Stimulated activated CD8-positive, alpha-beta memory T cell treated with anti-CD3 and anti-CD28 coated beads, Interleukin-12 subunit alpha, Interleukin-12 subunit beta, amount 100 ng/mL, for 1 hour (primary cell): ENCODE measurements around the gene VRK3.
"Not testable (repeated sequence)": the region's sequence is repeated elsewhere in the genome, so short reads cannot be mapped to it uniquely, and the experiment has no call there.

ENCODE experiments used
- DNase-seq: peaks from one replicate; pipeline ENCODE4 v3.0.0-alpha.2; 2020; ENCODE audit warnings: low read depth

VRK3 gene

GRCh38 chr19:49954933-49955332 is 70.2 kb downstream of the VRK3 start:
- DNase-seq: no peak

- no peak for DNase-seq
These were observed 70.9 kb downstream of the VRK3 start for GRCh38 chr19:49954092-49954829.

DNA sequence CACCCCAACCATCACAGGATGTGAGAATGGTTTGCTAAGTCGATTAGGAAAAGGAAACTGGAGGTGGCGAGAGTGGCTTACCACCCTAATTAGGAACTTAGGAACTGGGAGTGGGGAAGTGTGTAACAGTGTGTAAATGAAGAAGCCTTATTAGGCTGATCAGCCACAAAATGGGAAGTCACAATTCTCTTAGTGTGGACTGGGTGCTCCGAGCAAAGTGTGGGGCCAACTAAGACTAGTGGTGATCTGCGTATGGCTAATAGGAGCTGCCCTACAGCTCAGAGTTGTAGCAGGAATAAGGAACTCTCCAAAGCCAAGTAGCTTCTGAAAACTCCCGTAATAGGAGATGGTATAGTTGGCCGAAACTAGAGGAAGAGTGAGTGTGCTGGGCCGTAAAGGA is 71.8 kb downstream of the VRK3 start:
- no peak for DNase-seq

GRCh38 chr19:49952906-49953305 is 72.3 kb downstream of the VRK3 start:
- no peak for DNase-seq

DNA sequence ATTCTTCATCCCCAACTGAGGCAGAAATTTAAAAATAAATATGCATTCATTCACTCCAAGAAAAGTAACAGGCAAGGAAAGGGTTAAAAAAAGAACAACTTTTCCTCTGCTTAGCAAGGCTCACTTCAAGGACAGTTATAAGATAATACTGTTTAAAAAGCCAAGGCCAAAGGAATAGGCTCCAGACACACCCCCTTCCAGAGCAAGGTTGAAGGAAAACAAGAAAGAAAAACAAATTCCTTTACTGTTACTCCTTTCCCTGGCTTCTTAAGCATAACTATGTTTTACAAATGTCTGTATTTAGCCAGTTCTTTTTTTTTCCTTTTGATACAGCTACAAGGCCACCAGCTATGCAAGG is 72.7 kb downstream of the VRK3 start:
- DNase-seq: no peak

- DNase-seq: no peak
These were observed 73.2 kb downstream of the VRK3 start for GRCh38 chr19:49951806-49952478.

- no peak for DNase-seq
These were observed 74.1 kb downstream of the VRK3 start for GRCh38 chr19:49950956-49951526.

DNA sequence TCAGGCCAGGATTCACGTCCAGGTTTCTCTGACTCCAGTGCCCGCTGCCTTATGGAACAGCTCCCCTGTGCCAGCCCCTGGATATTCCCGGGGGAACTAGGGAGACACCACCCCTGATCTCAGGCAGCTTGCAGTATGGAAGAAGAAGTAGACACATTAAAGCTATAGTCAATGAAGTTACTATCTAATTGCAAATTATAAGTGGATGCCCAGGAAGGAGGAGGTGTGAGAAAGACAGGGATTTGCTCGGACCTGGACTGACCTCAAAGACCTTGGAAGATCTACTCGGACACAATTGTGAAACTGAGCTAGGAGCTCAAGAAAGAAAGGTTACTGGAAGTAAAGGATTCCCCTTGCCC is 74.6 kb downstream of the VRK3 start:
- DNase-seq: no peak

- DNase-seq: no peak
These were observed 75.2 kb downstream of the VRK3 start for GRCh38 chr19:49949742-49950589.

GRCh38 chr19:49946415-49946814 is 78.8 kb downstream of the VRK3 start:
- no peak for DNase-seq

- DNase-seq: not testable (repeated sequence)
These were observed 80.6 kb downstream of the VRK3 start for GRCh38 chr19:49944567-49944966.

DNA sequence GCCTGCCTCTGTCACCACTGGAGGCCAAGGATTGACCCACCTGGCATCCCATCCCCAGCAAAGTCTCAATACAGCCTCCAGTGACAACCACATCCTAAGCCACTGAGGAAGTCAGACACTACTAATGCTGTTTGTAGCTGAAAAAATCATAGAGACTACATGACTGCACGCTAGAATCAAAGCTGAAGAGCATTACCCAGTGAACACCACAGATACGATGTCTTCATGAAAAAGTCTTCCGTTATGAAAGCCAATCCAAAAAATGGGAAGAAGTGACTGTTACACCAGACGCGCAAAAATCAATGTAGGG is 84.7 kb downstream of the VRK3 start:
- no peak for DNase-seq

- no peak for DNase-seq
These were observed 85.3 kb downstream of the VRK3 start for GRCh38 chr19:49939721-49940481.

GRCh38 chr19:49938662-49939061 is 86.5 kb downstream of the VRK3 start:
- no peak for DNase-seq

DNA sequence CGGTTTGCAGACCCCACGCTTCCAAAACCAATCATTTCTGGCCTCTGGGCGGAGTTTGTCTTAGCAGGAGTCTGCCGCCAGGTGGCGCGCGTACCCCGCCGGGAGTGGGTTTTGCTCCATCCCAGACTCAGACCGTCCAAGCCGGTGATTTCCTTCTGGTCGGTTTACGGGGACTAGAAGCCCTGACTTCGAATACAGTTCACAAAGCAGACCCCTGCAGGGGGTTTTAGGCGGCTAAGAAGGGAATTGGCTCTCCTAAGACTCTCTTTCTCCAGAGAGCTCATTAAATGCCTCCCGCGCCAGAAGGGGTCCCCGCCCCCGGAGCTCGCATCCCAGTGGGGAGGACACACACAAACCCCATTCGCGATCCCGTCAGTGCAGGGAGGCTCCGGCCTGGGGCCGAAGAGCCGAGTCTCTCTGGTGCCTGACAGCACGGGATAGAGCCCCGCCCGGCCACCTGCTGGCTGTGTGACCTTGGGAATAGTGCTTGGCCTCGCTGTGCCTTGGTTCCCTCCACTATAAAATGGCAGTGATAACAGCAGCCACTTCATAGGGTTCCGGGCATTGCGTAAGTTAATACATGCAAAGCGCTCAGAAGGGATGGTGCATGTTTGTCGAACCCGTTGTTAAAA is 87.3 kb downstream of the VRK3 start:
- peak; percentile 65 for DNase-seq

DNA sequence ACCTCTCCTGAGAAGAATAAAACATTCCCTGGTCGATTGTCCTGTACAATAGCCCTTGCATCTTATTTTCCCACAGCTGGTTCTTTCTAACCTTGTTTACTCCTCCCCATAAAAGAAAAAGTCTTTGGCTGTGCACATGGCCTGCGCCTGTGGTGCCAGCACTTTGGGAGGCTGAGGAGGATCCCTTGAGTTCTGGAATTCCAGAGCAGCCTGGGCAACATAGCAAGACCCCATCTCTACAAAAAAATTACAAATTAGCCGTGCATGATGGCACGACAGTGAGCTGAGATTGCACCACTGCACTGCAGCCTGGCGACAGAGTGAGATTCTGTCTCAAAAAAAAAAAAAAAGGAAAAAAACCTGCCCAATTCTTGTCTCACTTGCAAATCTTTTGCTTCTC is 88.6 kb downstream of the VRK3 start:
- DNase-seq: no peak

DNA sequence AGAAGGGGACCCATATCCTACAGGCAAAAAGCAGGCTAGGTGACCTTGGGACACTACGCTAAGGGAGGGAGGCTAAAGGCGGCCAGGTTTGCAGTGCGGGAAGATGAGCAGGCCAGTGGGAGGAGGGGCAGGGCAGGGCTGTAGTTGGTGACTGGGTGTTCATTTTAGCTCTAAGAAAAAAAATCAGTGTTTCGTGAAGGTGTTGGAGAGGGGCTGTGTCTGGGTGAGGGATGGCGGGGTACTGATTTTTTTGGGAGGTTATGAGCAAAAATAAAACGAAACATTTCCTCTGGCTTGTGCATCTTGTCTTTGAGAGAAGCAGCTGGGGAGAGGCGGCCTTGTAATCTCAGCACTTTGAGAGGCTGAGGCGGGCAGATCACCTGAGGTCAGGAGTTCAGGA is 91.5 kb downstream of the VRK3 start:
- DNase-seq: no peak

DNA sequence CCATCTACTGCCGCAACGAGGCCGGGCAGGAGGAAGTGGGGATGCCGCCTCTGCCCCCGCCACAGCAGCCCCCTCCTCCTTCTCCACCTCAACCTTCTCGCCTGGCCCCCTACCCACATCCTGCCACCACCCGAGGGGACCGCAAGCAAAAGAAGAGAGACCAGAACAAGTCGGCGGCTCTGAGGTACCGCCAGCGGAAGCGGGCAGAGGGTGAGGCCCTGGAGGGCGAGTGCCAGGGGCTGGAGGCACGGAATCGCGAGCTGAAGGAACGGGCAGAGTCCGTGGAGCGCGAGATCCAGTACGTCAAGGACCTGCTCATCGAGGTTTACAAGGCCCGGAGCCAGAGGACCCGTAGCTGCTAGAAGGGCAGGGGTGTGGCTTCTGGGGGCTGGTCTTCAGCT is 92.4 kb downstream of the VRK3 start:
- no peak for DNase-seq

DNA sequence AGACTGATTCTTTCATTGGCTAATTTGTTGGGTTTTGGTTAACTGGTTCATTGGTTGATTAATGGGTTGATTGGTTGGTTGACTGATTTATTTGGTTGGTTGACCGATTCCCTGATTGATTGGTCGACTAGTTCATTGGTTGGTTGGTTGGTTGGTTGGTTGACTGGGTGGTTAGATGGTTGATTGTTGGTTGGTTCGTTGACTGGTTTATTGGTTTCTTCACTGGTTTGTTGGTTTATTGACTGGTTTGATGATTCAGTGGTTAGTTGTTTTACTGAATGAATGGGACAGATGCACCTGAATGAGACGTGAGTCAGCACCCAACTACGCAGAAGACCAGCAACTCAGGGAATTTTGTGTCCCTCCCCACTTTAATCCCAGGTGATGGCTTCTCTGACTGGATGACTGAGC is 93.1 kb downstream of the VRK3 start:
- DNase-seq: no peak

DNA sequence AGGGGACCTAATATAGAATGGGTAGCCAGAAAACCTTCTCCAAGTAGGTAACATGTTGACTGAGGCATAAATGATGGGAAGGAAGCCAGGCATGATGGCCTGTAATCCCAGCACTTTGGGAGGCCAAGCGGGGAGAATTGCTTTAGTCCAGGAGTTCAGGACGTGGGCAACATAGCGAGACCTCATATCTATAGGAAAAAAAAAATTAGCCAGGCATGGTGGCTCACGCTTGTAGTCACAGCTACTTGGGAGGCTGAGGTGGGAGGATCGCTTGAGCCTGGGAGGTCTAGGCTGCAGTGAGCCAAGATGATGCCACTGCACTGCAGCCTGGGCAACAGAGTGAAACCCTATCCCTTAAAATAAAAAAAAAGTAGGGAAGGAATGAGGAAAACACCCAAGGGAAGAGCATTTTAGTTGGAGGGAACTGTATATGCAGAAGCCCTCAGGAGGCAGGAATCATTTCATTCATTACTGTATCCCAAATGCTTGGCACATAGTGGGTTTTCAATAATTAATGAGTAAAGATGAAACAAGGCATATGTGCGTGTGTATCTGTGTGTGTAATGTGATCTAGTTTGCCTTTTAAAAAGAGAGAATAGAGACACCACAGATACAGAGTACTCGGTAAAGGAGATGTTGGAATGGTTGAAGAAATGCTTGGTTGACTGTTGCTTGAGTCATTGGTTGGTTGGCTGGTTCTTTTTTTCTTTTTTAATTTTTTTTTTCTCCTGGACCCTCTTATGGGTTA is 93.7 kb downstream of the VRK3 start:
- no peak for DNase-seq

DNA sequence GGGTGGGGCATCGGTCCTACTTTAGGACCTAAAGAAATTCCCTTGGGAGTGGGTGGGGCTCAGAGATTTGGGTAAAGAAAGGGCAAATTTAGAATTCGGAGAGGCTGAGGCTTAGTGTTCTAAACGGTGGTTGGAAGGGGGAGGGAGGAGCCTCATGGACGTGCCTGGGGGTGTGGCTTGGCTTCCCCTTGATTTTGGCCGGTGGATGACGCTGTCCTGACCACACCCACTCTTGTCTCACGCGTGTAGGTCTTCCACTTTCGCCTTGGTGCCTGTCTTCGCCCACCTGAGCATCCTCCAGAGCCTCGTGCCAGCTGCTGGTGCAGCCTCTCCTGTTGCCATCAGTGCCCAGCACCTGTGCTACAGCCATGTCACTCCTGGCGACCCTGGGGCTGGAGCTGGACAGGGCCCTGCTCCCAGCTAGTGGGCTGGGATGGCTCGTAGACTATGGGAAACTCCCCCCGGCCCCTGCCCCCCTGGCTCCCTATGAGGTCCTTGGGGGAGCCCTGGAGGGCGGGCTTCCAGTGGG is 94.6 kb downstream of the VRK3 start:
- no peak for DNase-seq
